ENCODE data around the gene GSTA5.
"Not testable (repeated sequence)": the region's sequence is repeated elsewhere in the genome, so short reads cannot be mapped to it uniquely, and the experiment has no call there.

DNA sequence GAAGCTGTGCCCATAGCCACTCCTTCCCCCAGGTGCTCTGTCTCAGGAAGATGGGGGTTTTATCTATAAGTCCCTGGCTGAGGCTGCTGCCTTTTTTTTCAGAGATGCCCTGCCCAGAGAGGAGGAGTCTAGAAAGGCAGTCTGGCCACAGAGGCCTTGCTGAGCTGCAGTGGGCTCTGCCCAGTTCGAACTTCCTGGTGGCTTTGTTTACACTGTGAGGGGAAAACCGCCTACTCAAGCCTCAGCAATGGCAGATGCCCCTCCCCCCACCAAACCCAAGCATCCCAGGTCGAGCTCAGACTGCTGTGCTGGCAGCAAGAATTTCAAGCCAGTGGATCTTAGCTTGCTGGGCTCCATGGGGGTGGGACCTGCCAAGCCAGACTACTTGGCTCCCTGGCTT is 15.5 kb upstream of the GSTA5 start:
- not testable (repeated sequence) for TF ChIP-seq KDM1A (IDR thresholded peaks at IDR 0.05; ENCODE audit: borderline replicate concordance); POLR2A (IDR thresholded peaks at IDR 0.05; ENCODE audit: low read depth, low read length); EGR1 (IDR thresholded peaks at IDR 0.05; ENCODE audit: borderline replicate concordance in 1 of 2, low read depth in 2 of 2, low read length in 2 of 2); ZZZ3 (IDR thresholded peaks at IDR 0.05; ENCODE audit: control insufficient read depth, insufficient read length, low read depth); NFYA (IDR thresholded peaks at IDR 0.05; ENCODE audit: borderline replicate concordance, low read depth, low read length); RAD21 (IDR thresholded peaks at IDR 0.05; ENCODE audit: insufficient read depth, low read depth, low read length); HDAC2 (IDR thresholded peaks at IDR 0.05); SRF (IDR thresholded peaks at IDR 0.05; ENCODE audit: low read depth in 2 of 2, low read length in 2 of 2); TAF1 (IDR thresholded peaks at IDR 0.05; ENCODE audit: borderline replicate concordance, low read depth, low read length)
- TF ChIP-seq, protein P1, sequence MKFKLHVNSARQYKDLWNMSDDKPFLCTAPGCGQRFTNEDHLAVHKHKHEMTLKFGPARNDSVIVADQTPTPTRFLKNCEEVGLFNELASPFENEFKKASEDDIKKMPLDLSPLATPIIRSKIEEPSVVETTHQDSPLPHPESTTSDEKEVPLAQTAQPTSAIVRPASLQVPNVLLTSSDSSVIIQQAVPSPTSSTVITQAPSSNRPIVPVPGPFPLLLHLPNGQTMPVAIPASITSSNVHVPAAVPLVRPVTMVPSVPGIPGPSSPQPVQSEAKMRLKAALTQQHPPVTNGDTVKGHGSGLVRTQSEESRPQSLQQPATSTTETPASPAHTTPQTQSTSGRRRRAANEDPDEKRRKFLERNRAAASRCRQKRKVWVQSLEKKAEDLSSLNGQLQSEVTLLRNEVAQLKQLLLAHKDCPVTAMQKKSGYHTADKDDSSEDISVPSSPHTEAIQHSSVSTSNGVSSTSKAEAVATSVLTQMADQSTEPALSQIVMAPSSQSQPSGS (IDR thresholded peaks at IDR 0.05; ENCODE audit: low read length): not testable (repeated sequence)
- TF ChIP-seq, protein P2, sequence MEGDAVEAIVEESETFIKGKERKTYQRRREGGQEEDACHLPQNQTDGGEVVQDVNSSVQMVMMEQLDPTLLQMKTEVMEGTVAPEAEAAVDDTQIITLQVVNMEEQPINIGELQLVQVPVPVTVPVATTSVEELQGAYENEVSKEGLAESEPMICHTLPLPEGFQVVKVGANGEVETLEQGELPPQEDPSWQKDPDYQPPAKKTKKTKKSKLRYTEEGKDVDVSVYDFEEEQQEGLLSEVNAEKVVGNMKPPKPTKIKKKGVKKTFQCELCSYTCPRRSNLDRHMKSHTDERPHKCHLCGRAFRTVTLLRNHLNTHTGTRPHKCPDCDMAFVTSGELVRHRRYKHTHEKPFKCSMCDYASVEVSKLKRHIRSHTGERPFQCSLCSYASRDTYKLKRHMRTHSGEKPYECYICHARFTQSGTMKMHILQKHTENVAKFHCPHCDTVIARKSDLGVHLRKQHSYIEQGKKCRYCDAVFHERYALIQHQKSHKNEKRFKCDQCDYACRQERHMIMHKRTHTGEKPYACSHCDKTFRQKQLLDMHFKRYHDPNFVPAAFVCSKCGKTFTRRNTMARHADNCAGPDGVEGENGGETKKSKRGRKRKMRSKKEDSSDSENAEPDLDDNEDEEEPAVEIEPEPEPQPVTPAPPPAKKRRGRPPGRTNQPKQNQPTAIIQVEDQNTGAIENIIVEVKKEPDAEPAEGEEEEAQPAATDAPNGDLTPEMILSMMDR (IDR thresholded peaks at IDR 0.05 in 2 of 3, conservative IDR thresholded peaks at IDR 0.05 in 1 of 3; ENCODE audit: control insufficient read depth in 2 of 3, extremely low read depth in 1 of 3, insufficient read depth in 1 of 3, low read depth in 3 of 3, low read length in 3 of 3): not testable (repeated sequence)
- TF ChIP-seq, protein P3, sequence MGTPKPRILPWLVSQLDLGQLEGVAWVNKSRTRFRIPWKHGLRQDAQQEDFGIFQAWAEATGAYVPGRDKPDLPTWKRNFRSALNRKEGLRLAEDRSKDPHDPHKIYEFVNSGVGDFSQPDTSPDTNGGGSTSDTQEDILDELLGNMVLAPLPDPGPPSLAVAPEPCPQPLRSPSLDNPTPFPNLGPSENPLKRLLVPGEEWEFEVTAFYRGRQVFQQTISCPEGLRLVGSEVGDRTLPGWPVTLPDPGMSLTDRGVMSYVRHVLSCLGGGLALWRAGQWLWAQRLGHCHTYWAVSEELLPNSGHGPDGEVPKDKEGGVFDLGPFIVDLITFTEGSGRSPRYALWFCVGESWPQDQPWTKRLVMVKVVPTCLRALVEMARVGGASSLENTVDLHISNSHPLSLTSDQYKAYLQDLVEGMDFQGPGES (IDR thresholded peaks at IDR 0.05): not testable (repeated sequence)
- TF ChIP-seq, protein P4, sequence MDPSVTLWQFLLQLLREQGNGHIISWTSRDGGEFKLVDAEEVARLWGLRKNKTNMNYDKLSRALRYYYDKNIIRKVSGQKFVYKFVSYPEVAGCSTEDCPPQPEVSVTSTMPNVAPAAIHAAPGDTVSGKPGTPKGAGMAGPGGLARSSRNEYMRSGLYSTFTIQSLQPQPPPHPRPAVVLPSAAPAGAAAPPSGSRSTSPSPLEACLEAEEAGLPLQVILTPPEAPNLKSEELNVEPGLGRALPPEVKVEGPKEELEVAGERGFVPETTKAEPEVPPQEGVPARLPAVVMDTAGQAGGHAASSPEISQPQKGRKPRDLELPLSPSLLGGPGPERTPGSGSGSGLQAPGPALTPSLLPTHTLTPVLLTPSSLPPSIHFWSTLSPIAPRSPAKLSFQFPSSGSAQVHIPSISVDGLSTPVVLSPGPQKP (IDR thresholded peaks at IDR 0.05; ENCODE audit: low read depth, low read length): not testable (repeated sequence)
